ENCODE results near the gene FCMR.

Gene FCMR

DNA sequence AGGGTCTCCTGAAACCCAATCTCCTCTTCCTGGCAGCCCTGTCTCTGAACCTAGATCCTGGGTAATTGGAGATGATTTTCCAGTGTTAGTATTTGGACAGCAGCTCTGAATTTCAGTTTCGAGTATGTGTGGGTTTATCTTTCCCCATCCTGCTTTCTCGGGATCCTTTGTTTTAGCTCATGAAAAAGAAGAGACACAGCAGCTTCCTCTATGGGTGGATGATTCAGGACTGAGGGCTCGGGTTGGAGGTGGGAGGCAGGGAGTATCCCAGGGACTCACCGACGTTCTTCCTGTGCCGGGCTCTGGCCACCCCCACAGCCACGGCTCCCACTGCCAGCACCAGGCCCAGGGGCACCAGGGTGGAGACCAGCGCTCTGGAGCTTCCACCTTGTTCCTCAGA lies 10.4 kb upstream of the FCMR start:
- H3K36me3 ChIP-seq (ENCODE audit: insufficient read depth), result no peaks in the 10 kb centered on the region
- H3K79me2 ChIP-seq (ENCODE audit: insufficient read depth, low read depth), result no peaks in the 10 kb centered on the region
- H2AFZ ChIP-seq (ENCODE audit: low read depth), result no peak overlapping the region
- no peaks in the 10 kb centered on the region for H3K27me3 ChIP-seq (ENCODE audit: insufficient read depth, low read depth)
- no peak overlapping the region for H3K4me2 ChIP-seq
- H3K27ac ChIP-seq, result no peak overlapping the region
- no peak overlapping the region for H3K4me3 ChIP-seq (IDR thresholded peaks at IDR 0.05; ENCODE audit: insufficient read depth, low read depth, low read length)
- H4K20me1 ChIP-seq (ENCODE audit: insufficient read depth), result no peaks in the 10 kb centered on the region
- TF ChIP-seq, protein P1, sequence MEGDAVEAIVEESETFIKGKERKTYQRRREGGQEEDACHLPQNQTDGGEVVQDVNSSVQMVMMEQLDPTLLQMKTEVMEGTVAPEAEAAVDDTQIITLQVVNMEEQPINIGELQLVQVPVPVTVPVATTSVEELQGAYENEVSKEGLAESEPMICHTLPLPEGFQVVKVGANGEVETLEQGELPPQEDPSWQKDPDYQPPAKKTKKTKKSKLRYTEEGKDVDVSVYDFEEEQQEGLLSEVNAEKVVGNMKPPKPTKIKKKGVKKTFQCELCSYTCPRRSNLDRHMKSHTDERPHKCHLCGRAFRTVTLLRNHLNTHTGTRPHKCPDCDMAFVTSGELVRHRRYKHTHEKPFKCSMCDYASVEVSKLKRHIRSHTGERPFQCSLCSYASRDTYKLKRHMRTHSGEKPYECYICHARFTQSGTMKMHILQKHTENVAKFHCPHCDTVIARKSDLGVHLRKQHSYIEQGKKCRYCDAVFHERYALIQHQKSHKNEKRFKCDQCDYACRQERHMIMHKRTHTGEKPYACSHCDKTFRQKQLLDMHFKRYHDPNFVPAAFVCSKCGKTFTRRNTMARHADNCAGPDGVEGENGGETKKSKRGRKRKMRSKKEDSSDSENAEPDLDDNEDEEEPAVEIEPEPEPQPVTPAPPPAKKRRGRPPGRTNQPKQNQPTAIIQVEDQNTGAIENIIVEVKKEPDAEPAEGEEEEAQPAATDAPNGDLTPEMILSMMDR (conservative IDR thresholded peaks at IDR 0.05; ENCODE audit: low read depth, low read length), result no peak
- H3K4me1 ChIP-seq (ENCODE audit: low read depth, poor library complexity, severe bottlenecking), result no peaks in the 10 kb centered on the region
- H3K9ac ChIP-seq, result no peak overlapping the region

DNA sequence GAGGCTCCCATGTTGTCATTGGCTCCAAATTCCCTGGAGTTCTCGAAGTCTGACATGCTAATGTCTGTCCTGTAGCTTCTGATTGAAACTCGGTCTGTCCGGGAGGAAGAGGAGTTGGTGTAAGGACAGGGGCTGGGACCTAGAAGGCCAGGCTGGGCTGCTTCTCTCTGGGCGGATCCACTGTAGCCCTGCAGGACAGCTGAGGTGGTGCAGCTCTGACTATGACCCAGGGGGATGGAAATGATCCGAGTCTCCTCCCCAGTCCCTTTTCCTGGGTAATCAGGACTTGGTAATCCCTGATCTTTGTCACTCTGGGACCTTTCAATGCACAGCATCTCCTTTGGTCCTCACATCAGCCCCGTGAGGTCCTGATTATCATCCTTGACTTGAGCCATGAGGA lies 10.0 kb upstream of the FCMR start:
- H3K79me2 ChIP-seq (ENCODE audit: insufficient read depth, low read depth), result no peaks in the 10 kb centered on the region
- H3K9ac ChIP-seq, result no peak overlapping the region
- H2AFZ ChIP-seq (ENCODE audit: low read depth), result no peak overlapping the region
- no peak overlapping the region for H3K4me3 ChIP-seq (IDR thresholded peaks at IDR 0.05; ENCODE audit: insufficient read depth, low read depth, low read length)
- H3K27me3 ChIP-seq (ENCODE audit: insufficient read depth, low read depth), result no peaks in the 10 kb centered on the region
- H3K36me3 ChIP-seq (ENCODE audit: insufficient read depth), result no peaks in the 10 kb centered on the region
- H4K20me1 ChIP-seq (ENCODE audit: insufficient read depth), result no peaks in the 10 kb centered on the region
- H3K4me2 ChIP-seq, result no peak overlapping the region
- H3K27ac ChIP-seq, result no peak overlapping the region
- H3K4me1 ChIP-seq (ENCODE audit: low read depth, poor library complexity, severe bottlenecking), result no peaks in the 10 kb centered on the region
- TF ChIP-seq, protein P1 (conservative IDR thresholded peaks at IDR 0.05; ENCODE audit: low read depth, low read length), result no peak

DNA sequence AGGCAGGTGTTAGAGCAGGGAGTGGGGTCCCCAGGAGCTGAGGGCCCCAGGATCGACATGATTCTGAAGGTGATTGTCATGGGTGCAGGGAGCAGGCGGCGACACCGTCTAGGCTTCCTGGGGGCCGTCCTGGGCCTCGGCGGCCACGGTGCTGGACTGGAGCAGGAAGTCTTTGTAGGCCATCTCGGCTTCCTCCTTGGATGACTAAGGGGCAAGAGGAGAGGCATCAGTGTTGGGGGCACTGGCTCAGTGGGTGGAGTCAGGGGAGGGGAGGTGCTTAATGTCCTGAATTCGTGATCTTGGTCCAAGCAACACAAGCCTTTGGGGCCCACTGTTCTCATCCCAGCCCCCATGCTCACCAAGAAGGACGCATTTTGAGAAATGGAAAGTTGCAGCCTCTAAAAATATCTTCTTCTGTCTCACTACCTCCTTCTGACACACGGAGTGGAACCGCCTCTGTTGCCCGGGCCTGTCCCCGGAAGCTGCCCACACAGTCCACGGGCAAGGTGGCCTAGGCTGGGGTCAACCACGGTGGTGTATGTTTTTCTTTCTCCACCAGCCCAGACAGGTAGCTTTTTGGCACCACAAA lies 8.6 kb upstream of the FCMR start:
- Histone ChIP-seq H4K20me1 (ENCODE audit: insufficient read depth) (no peaks in the 10 kb centered on the region), H3K4me3 (IDR thresholded peaks at IDR 0.05; ENCODE audit: insufficient read depth, low read depth, low read length) (no peak overlapping the region), H3K79me2 (ENCODE audit: insufficient read depth, low read depth) (no peaks in the 10 kb centered on the region), H3K4me2 (no peak overlapping the region), H3K36me3 (ENCODE audit: insufficient read depth) (no peaks in the 10 kb centered on the region), H3K4me1 (ENCODE audit: low read depth, poor library complexity, severe bottlenecking) (no peaks in the 10 kb centered on the region), H3K27ac (no peak overlapping the region), H3K9ac (no peak overlapping the region), H3K27me3 (ENCODE audit: insufficient read depth, low read depth) (no peaks in the 10 kb centered on the region), H2AFZ (ENCODE audit: low read depth) (no peak overlapping the region)
- TF ChIP-seq, protein P1 (conservative IDR thresholded peaks at IDR 0.05; ENCODE audit: low read depth, low read length), result no peak

DNA sequence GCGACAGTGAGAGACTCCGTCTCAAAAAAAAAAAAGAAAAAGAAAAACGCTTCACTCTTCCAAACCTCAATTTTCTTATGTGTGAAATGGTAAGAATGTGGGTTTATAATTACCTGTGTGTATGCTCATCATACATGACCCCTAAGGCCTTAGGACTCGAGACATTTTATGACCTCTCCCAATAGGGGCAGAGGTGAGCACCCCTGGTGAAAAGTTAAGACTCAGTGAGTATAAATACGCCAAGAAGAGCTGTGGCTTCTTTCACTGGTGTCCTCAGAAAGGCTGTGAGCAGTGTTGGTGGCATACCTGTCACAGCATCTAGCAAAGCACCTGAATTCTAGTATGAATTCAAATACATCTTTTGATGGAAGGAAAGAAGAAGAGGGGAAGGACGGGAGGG lies 7.8 kb upstream of the FCMR start:
- no peaks in the 10 kb centered on the region for H4K20me1 ChIP-seq (ENCODE audit: insufficient read depth)
- H3K4me2 ChIP-seq, result no peak overlapping the region
- no peak overlapping the region for H3K27ac ChIP-seq
- H3K79me2 ChIP-seq (ENCODE audit: insufficient read depth, low read depth), result no peaks in the 10 kb centered on the region
- no peaks in the 10 kb centered on the region for H3K27me3 ChIP-seq (ENCODE audit: insufficient read depth, low read depth)
- H2AFZ ChIP-seq (ENCODE audit: low read depth), result no peak overlapping the region
- H3K9ac ChIP-seq, result no peak overlapping the region
- TF ChIP-seq, protein P1 (conservative IDR thresholded peaks at IDR 0.05; ENCODE audit: low read depth, low read length), result no peak
- no peaks in the 10 kb centered on the region for H3K4me1 ChIP-seq (ENCODE audit: low read depth, poor library complexity, severe bottlenecking)
- no peak overlapping the region for H3K4me3 ChIP-seq (IDR thresholded peaks at IDR 0.05; ENCODE audit: insufficient read depth, low read depth, low read length)
- H3K36me3 ChIP-seq (ENCODE audit: insufficient read depth), result no peaks in the 10 kb centered on the region

Data from KMS-11 (cell line).